G401 (cell line): Measurements from ENCODE around the gene OPCML. TPM values are rescaled to one million over a fixed set of nuclear protein-coding genes. Genes with fewer than 3 reads are reported as not detected.

Experiments
- DNase-seq: peaks from one replicate; pipeline ENCODE4 v3.0.0-alpha.2; 2015; ENCODE audit warnings: low spot score
- in situ Hi-C: cut with HindIII; loops from 2 replicates; pipeline ENCODE4 v1.10.0; 2016; ENCODE audit warnings: low sequenced_read_pairs, mixed read lengths
- total RNA-seq: library from RNA; depleted of rRNA; stranded (reverse); fragments of >200 nt; shearing (Covaris generic); gene quantifications from 2 replicates; pipeline ENCODE4 v1.2.3, GENCODE V29; 2014

Gene OPCML
- total RNA-seq, 1 experiment from 2014 or later, result not detected

- no peak for DNase-seq
- in situ Hi-C loops, result no loop called here
Measured at GRCh38 chr11:133041181-133041580, 491.1 kb downstream of the OPCML start.

GRCh38 chr11:133040289-133040900 lies 491.9 kb downstream of the OPCML start:
- no peak for DNase-seq
- in situ Hi-C loops, result no loop called here

- in situ Hi-C loops, result no loop called here
Measured at GRCh38 chr11:133038850-133039249, 493.5 kb downstream of the OPCML start.

GRCh38 chr11:133034929-133035328 lies 497.4 kb downstream of the OPCML start:
- in situ Hi-C loops, result no loop called here
- DNase-seq, result no peak

More at GRCh38 chr11:133038850-133039249, 493.5 kb downstream of the OPCML start:
- DNase-seq, result peak; percentile 80

GRCh38 chr11:133029107-133029506 lies 503.2 kb downstream of the OPCML start:
- no peak for DNase-seq
- in situ Hi-C loops, result no loop called here

- in situ Hi-C loops, result no loop called here
- no peak for DNase-seq
Measured at GRCh38 chr11:133026952-133027351, 505.3 kb downstream of the OPCML start.

- in situ Hi-C loops, result no loop called here
- no peak for DNase-seq
Measured at GRCh38 chr11:133024301-133024700, 508.0 kb downstream of the OPCML start.

GRCh38 chr11:133023232-133023631 lies 509.1 kb downstream of the OPCML start:
- in situ Hi-C loops, result no loop called here
- DNase-seq, result no peak

- DNase-seq, result no peak
- in situ Hi-C loops, result no loop called here
Measured at GRCh38 chr11:133021553-133021952, 510.7 kb downstream of the OPCML start.

GRCh38 chr11:133020372-133020714 lies 512.0 kb downstream of the OPCML start:
- DNase-seq, result no peak
- in situ Hi-C loops, result no loop called here

GRCh38 chr11:133019545-133020371 lies 512.5 kb downstream of the OPCML start:
- DNase-seq, result no peak
- in situ Hi-C loops, result no loop called here

GRCh38 chr11:133015457-133015856 lies 516.8 kb downstream of the OPCML start:
- DNase-seq, result no peak
- in situ Hi-C loops, result no loop called here

GRCh38 chr11:133014337-133014736 lies 518.0 kb downstream of the OPCML start:
- DNase-seq, result peak; percentile 39
- in situ Hi-C loops, result no loop called here

- in situ Hi-C loops, result no loop called here
Measured at GRCh38 chr11:133012803-133013202, 519.5 kb downstream of the OPCML start.

GRCh38 chr11:133011604-133012003 lies 520.7 kb downstream of the OPCML start:
- no peak for DNase-seq
- in situ Hi-C loops, result no loop called here

More at GRCh38 chr11:133012803-133013202, 519.5 kb downstream of the OPCML start:
- no peak for DNase-seq

- no peak for DNase-seq
- in situ Hi-C loops, result no loop called here
Measured at GRCh38 chr11:133007027-133007584, 525.2 kb downstream of the OPCML start.

- in situ Hi-C loops, result no loop called here
- DNase-seq, result no peak
Measured at GRCh38 chr11:133004369-133004768, 527.9 kb downstream of the OPCML start.

- DNase-seq, result no peak
- in situ Hi-C loops, result no loop called here
Measured at GRCh38 chr11:132999516-132999915, 532.8 kb downstream of the OPCML start.

- no peak for DNase-seq
- in situ Hi-C loops, result no loop called here
Measured at GRCh38 chr11:132999031-132999430, 533.3 kb downstream of the OPCML start.

GRCh38 chr11:132997396-132997795 lies 534.9 kb downstream of the OPCML start:
- in situ Hi-C loops, result no loop called here
- no peak for DNase-seq
